Retinal pigment epithelial cell (primary cell): Measurements from ENCODE around the gene LTBP3.

Experiments
- DNase-seq: peaks from one replicate; pipeline ENCODE4 v3.0.0-alpha.2; 2010; ENCODE audit warnings: low read depth
- H3K4me3 ChIP-seq: 2 replicates; pipeline ENCODE4 v1.5.1; 2011; ENCODE audit warnings: mild to moderate bottlenecking, low read length, control low read depth, moderate library complexity
- CTCF ChIP-seq: conservative IDR thresholded peaks from 2 replicates; pipeline ENCODE4 v1.5.1; 2011; ENCODE audit warnings: low read depth, low read length, control low read depth, inconsistent platforms

Gene LTBP3

GRCh38 chr11:65596520-65596919, 38.4 kb upstream of the LTBP3 start:
- no peak for DNase-seq
- H3K4me3 ChIP-seq: no peak overlapping the region
- TF ChIP-seq CTCF: no peak

GRCh38 chr11:65595543-65596281, 37.6 kb upstream of the LTBP3 start, which contains the start of gene KCNK7:
KCNK7 (minus strand) TSS chr11:65595800; CDS start chr11:65595772, 28 bp downstream.
- no peak within 1 kb of the TSS for H3K4me3 ChIP-seq
- TF ChIP-seq CTCF: no peak
- no peak for DNase-seq

- no peak for TF ChIP-seq CTCF
- H3K4me3 ChIP-seq: no peak overlapping the region
- DNase-seq: no peak
Measured at GRCh38 chr11:65595131-65595530, 37.0 kb upstream of the LTBP3 start.

- H3K4me3 ChIP-seq: no peak overlapping the region
- TF ChIP-seq CTCF: peak; percentile 78
- DNase-seq: no peak
Measured at GRCh38 chr11:65593518-65594414, 35.6 kb upstream of the LTBP3 start.

GRCh38 chr11:65592858-65593517, 34.8 kb upstream of the LTBP3 start:
- no peak overlapping the region for H3K4me3 ChIP-seq
- TF ChIP-seq CTCF: no peak
- DNase-seq: no peak

GRCh38 chr11:65591939-65592857, 34.0 kb upstream of the LTBP3 start:
- TF ChIP-seq CTCF: peak; percentile 11
- DNase-seq: no peak
- no peak overlapping the region for H3K4me3 ChIP-seq
